Sciatic nerve (tissue), 2 donors: ENCODE measurements around the gene RAD51B. TPM values are rescaled to one million over a fixed set of nuclear protein-coding genes. Genes with fewer than 3 reads are reported as not detected.
"Not testable (repeated sequence)": the region's sequence is repeated elsewhere in the genome, so short reads cannot be mapped to it uniquely, and the experiment has no call there.

Source experiments
- ATAC-seq: fragments of 200-7000 bp; cut with Tn5 transposase; one replicate; pipeline ENCODE4 v1.9.1; 2020; ENCODE audit warnings: mild to moderate bottlenecking, moderate library complexity
- DNase-seq: peaks from one replicate; pipeline ENCODE4 v3.0.0-alpha.2; 2020; ENCODE audit warnings: low spot score
- intact Hi-C: fragments of 100-400 bp; cut with DNase I; formaldehyde crosslinking; loops from one replicate; pipeline ENCODE4 v1.14.2; 2022
- total RNA-seq: library from RNA; stranded (reverse); fragmentation: NEBNext Ultra II Directional; extraction: Animal tissue kit (Norgen Biotek cat#: 25700); gene quantifications from one replicate; pipeline ENCODE4 v1.2.1, GENCODE V29; 2021
- donor health status: DM: no; HTN: no; CAD: no.
- donor health status: DM: no; HTN: no; CAD: no.

RAD51B gene
- total RNA-seq, 1 donor from 2014 or later = 30.4 TPM

- intact Hi-C loops = no loop called here
- ATAC-seq (no peak), DNase-seq (no peak)
These were observed 605.0 kb downstream of the RAD51B start for GRCh38 chr14:68424443-68425172.

- intact Hi-C loops = no loop called here
- ATAC-seq (no peak), DNase-seq (no peak)
These were observed 607.3 kb downstream of the RAD51B start for GRCh38 chr14:68426661-68427549.

GRCh38 chr14:68427550-68427890 lies 607.9 kb downstream of the RAD51B start:
- intact Hi-C loops = no loop called here
- no peak for DNase-seq
- ATAC-seq = no peak

GRCh38 chr14:68428900-68429299 lies 609.3 kb downstream of the RAD51B start:
- DNase-seq, ATAC-seq, intact Hi-C loops: not testable (repeated sequence)

- DNase-seq, ATAC-seq, intact Hi-C loops: not testable (repeated sequence)
These were observed 614.6 kb downstream of the RAD51B start for GRCh38 chr14:68434173-68434572.

GRCh38 chr14:68435631-68436030 lies 616.1 kb downstream of the RAD51B start:
- ATAC-seq, DNase-seq, intact Hi-C loops: not testable (repeated sequence)

GRCh38 chr14:68439676-68440075 lies 620.1 kb downstream of the RAD51B start:
- intact Hi-C loops = no loop called here
- no peak for ATAC-seq
- DNase-seq = no peak

- DNase-seq = no peak
These were observed 621.2 kb downstream of the RAD51B start for GRCh38 chr14:68440820-68441219.

GRCh38 chr14:68441542-68441941 lies 622.0 kb downstream of the RAD51B start:
- intact Hi-C loops = no loop called here
- ATAC-seq = no peak
- no peak for DNase-seq

More at GRCh38 chr14:68440820-68441219, 621.2 kb downstream of the RAD51B start:
- ATAC-seq = no peak
- intact Hi-C loops = no loop called here

- intact Hi-C loops = no loop called here
- no peak for DNase-seq
- ATAC-seq = peak; percentile 89
These were observed 623.5 kb downstream of the RAD51B start for GRCh38 chr14:68442828-68443629.

- ATAC-seq = peak; percentile 19
- intact Hi-C loops = no loop called here
- no peak for DNase-seq
These were observed 625.0 kb downstream of the RAD51B start for GRCh38 chr14:68444449-68445168.

- ATAC-seq (no peak), DNase-seq (no peak)
- intact Hi-C loops = no loop called here
These were observed 626.9 kb downstream of the RAD51B start for GRCh38 chr14:68446243-68447040.

- no peak for DNase-seq
- intact Hi-C loops = no loop called here
- no peak for ATAC-seq
These were observed 628.1 kb downstream of the RAD51B start for GRCh38 chr14:68447581-68448251.

GRCh38 chr14:68448252-68448902 lies 628.8 kb downstream of the RAD51B start:
- DNase-seq = no peak
- ATAC-seq = no peak
- intact Hi-C loops = no loop called here

GRCh38 chr14:68449561-68450181 lies 630.1 kb downstream of the RAD51B start:
- no peak for DNase-seq
- intact Hi-C loops = no loop called here
- no peak for ATAC-seq

GRCh38 chr14:68450391-68451120 lies 631.0 kb downstream of the RAD51B start:
- DNase-seq (no peak), ATAC-seq (peak; percentile 10)
- intact Hi-C loops = no loop called here
